ENCODE measurements around the gene PTPRN2.
"Not testable (repeated sequence)": the region's sequence is repeated elsewhere in the genome, so short reads cannot be mapped to it uniquely, and the experiment has no call there.

Gene PTPRN2

DNA sequence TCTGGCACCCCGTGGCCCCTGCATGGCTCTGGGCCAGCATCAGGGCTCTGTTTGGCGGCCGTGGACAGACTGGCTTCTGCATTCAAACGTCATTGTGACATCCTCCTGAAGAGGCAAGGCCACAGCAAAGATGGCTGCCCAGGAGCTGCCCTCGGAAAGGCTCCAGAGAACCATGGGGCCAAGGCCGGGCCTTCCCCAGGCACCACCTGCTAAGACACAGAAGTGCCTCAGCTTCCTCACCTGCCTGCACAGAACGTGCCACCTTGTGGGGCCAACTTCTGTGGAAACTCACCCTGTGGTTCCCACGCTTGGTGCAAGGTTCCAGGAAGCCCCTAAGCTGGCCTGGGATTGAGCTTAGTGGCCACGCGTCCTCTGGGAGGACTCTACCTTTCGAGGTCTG is 396.9 kb downstream of the PTPRN2 start:
- no peak overlapping the region for H3K27ac ChIP-seq
- no peak for DNase-seq (ENCODE audit: low read depth, low spot score)

GRCh38 chr7:158188676-158189075 is 398.9 kb downstream of the PTPRN2 start:
- DNase-seq (ENCODE audit: low read depth, low spot score) = no peak
- H3K27ac ChIP-seq = no peak overlapping the region

DNA sequence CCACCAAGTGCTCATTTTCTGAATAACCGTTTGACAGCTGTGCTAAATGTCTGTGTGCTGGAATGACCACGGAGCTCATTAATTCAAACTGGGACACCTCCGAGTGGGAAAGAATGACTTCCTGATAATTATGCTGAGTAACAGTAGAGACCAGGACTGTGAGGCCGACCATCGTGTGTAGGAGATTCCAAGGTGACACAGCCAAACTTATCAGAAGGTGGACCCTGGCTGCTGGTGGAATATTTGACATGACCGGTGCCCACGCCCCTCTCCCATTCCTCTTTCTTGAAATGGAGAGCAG is 400.0 kb downstream of the PTPRN2 start:
- no peak for DNase-seq (ENCODE audit: low read depth, low spot score)
- no peak overlapping the region for H3K27ac ChIP-seq

- no peak overlapping the region for H3K27ac ChIP-seq
- no peak for DNase-seq (ENCODE audit: low read depth, low spot score)
Observed at GRCh38 chr7:158186864-158187693, 400.5 kb downstream of the PTPRN2 start.

DNA sequence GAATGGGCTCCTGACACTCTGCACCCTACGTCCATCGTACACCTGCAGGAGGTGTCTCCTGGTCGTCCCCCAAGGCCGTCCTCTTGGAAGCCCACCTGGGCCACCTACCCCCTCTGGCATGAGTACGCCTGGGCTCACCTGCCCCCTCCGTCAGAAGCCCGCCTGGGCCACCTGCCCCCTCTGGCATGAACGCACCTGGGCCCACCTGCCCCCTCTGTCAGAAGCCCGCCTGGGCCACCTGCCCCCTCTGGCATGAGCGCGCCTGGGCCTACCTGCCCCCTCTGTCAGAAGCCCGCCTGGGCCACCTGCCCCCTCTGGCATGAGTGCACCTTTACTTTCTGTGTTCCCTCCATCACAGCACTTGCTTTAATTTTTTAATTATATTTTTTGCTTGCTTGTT is 401.2 kb downstream of the PTPRN2 start:
- H3K27ac ChIP-seq = no peak overlapping the region
- DNase-seq (ENCODE audit: low read depth, low spot score) = no peak

- H3K27ac ChIP-seq = no peak overlapping the region
- DNase-seq (ENCODE audit: low read depth, low spot score) = no peak
Observed at GRCh38 chr7:158185653-158186052, 402.0 kb downstream of the PTPRN2 start.

GRCh38 chr7:158183431-158183830 is 404.2 kb downstream of the PTPRN2 start:
- no peak overlapping the region for H3K27ac ChIP-seq
- no peak for DNase-seq (ENCODE audit: low read depth, low spot score)

- no peak overlapping the region for H3K27ac ChIP-seq
- DNase-seq (ENCODE audit: low read depth, low spot score) = no peak
Observed at GRCh38 chr7:158176561-158177173, 411.0 kb downstream of the PTPRN2 start.

DNA sequence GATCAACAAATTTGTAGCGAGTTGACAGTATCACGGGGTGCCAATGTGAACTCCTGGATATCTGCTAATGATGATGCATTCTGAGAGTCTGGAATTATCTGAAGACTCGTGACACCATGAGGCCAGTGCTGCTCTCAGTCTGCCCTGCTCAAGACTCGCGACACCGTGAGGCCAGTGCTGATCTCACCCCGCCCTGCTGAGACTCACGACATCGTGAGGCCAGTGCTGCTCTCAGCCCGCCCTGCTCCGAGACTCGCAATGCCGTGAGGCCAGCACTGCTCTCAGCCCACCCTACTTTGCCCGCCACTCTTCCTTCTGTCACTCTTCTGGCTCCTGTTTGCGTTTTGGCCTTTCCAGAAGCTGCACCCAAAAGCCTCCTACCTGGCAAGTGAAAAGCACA is 411.8 kb downstream of the PTPRN2 start:
- DNase-seq (ENCODE audit: low read depth, low spot score) = no peak
- H3K27ac ChIP-seq = no peak overlapping the region

- no peak overlapping the region for H3K27ac ChIP-seq
- DNase-seq (ENCODE audit: low read depth, low spot score) = no peak
Observed at GRCh38 chr7:158174947-158175346, 412.7 kb downstream of the PTPRN2 start.

DNA sequence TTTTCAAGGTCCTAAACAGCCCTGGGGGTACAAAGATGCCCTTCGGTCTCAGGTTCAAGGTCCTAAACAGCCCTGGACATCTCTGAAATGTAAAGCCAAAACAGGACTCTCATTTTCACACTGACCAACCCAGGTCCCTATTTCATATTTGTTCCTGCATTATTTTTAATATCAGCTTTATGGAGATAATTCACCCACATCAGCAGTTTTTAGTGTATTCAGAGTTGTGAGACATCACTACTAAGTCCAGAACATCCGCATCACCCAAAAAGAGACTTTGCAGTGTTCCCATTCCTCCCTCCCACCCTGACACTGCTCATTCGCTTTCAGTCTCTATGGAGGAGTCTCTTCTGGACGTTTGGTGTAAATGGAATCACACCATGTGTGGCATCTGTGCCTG is 420.2 kb downstream of the PTPRN2 start:
- DNase-seq (ENCODE audit: low read depth, low spot score) = no peak

GRCh38 chr7:158166386-158167340 is 421.0 kb downstream of the PTPRN2 start:
- H3K27ac ChIP-seq = no peak overlapping the region
- no peak for DNase-seq (ENCODE audit: low read depth, low spot score)

More for the DNA sequence above, 420.2 kb downstream of the PTPRN2 start:
- H3K27ac ChIP-seq = no peak overlapping the region

- no peak for DNase-seq (ENCODE audit: low read depth, low spot score)
- H3K27ac ChIP-seq = no peak overlapping the region
Observed at GRCh38 chr7:158165711-158166110, 421.9 kb downstream of the PTPRN2 start.

GRCh38 chr7:158164101-158165095 is 423.2 kb downstream of the PTPRN2 start:
- no peak for DNase-seq (ENCODE audit: low read depth, low spot score)
- H3K27ac ChIP-seq = no peak overlapping the region

DNA sequence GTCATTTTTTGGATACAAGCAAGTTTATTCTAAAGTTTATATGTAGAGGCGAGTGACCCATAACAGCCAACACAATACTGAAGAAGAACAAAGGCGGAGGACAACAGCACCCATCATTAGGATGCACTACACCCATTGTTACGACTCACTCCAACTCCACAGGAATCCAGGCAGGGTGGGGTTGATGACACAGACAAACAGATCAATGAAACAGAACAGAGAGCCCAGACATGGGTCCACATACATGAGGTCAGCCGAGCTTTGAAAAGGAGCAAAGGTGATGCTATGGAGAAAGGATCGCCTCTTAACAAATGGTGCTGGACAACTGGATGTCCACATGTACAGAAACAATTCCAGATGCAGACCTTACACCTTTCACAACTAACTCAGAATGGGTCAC is 426.4 kb downstream of the PTPRN2 start:
- H3K27ac ChIP-seq = no peak overlapping the region
- no peak for DNase-seq (ENCODE audit: low read depth, low spot score)

- H3K27ac ChIP-seq = no peak overlapping the region
- DNase-seq (ENCODE audit: low read depth, low spot score) = no peak
Observed at GRCh38 chr7:158160199-158160598, 427.4 kb downstream of the PTPRN2 start.

DNA sequence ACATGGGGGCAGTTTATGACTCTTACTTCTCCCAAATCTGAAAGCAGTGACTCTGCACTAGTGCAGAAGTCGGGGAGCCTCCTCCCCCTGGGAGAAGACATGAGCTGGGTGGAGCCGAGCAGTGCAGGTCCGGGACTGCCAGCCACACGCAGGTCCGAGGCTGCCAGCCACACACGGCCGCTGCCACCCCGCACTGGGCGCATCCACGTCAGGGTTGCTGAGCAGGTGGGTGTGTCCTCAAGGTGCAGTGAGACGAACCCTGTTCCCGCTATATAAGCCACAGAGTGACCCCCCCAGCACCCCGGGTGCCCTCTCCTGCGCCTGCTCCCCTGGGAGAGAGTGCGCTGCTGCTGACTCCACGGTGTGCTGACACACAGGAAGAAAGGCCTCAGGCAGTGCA is 430.2 kb downstream of the PTPRN2 start:
- H3K27ac ChIP-seq = no peak overlapping the region
- DNase-seq (ENCODE audit: low read depth, low spot score) = no peak

GRCh38 chr7:158151273-158151672 is 436.4 kb downstream of the PTPRN2 start:
- H3K27ac ChIP-seq = not testable (repeated sequence)
- peak; percentile 22 for DNase-seq (ENCODE audit: low read depth, low spot score)

DNA sequence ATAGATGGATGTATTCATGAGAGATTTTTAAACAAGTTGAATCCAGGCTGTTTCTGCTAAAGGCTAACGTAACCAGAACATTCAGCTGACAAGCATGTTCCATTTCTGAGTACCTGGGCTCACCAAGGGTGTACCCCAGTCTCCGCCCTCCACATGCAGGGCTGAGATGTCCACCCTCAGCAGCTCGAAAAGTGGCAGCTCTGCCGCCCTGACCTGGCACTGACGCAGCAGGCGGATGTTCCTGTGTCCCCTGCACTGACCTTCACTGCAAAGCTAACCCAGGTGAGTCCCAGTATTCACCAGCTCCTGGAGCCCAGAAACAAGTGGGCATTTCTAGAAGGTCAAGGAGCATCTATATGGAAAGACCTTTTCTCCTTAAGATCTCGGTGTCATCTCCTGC is 437.4 kb downstream of the PTPRN2 start:
- no peak overlapping the region for H3K27ac ChIP-seq
- no peak for DNase-seq (ENCODE audit: low read depth, low spot score)

DNA sequence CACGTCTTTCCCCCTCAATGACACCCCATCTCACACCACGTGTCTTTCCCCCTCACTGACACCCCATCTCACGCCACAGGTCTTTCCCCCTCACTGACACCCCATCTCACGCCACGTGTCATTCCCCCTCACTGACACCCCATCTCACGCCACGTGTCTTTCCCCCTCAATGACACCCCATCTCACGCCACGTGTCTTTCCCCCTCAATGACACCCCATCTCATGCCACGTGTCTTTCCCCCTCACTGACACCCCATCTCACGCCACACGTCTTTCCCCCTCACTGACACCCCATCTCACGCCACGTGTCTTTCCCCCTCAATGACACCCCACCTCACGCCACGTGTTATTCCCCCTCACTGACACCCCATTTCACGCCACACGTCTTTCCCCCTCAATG is 440.2 kb downstream of the PTPRN2 start:
- H3K27ac ChIP-seq = not testable (repeated sequence)
- peak; percentile 2 for DNase-seq (ENCODE audit: low read depth, low spot score)

Measured in epithelial cell of prostate (primary cell).